ENCODE measurements around the gene FAAP20. TPM values are rescaled to one million over a fixed set of nuclear protein-coding genes. Genes with fewer than 3 reads are reported as not detected.

FAAP20 gene
- total RNA-seq, 2 donors from 2014 or later, result 35.4 to 41.4 TPM

- ATAC-seq (no peak), DNase-seq (no peak)
- intact Hi-C loops (cut with DNase I), result loop anchor here in 1 of 2 donors (2.0 kb wide), 1 partner anchor 41 kb away; no protein-coding TSS in a partner anchor
These were observed 20.8 kb downstream of the FAAP20 start for GRCh38 chr1:2173546-2174347.

- ATAC-seq, result no peak
- intact Hi-C loops (cut with DNase I), result no loop called here
- DNase-seq, result no peak
These were observed 21.9 kb downstream of the FAAP20 start for GRCh38 chr1:2172551-2173146.

GRCh38 chr1:2172012-2172411 is 22.6 kb downstream of the FAAP20 start:
- DNase-seq (no peak), ATAC-seq (no peak)
- intact Hi-C loops (cut with DNase I), result no loop called here

- DNase-seq (no peak), ATAC-seq (no peak)
- intact Hi-C loops (cut with DNase I), result no loop called here
These were observed 24.4 kb downstream of the FAAP20 start for GRCh38 chr1:2170211-2170610.

- DNase-seq, result no peak
- no peak for ATAC-seq
- intact Hi-C loops (cut with DNase I), result no loop called here
These were observed 25.3 kb downstream of the FAAP20 start for GRCh38 chr1:2169200-2169836.

- ATAC-seq, result no peak
- DNase-seq, result no peak
- intact Hi-C loops (cut with DNase I), result no loop called here
These were observed 26.0 kb downstream of the FAAP20 start for GRCh38 chr1:2168535-2168934.

- intact Hi-C loops (cut with DNase I), result no loop called here
- DNase-seq, result no peak
- no peak for ATAC-seq
These were observed 26.5 kb downstream of the FAAP20 start for GRCh38 chr1:2168090-2168489.

- ATAC-seq (no peak), DNase-seq (no peak)
- intact Hi-C loops (cut with DNase I), result no loop called here
These were observed 27.9 kb downstream of the FAAP20 start for GRCh38 chr1:2166695-2167094.

- DNase-seq (no peak), ATAC-seq (no peak)
- intact Hi-C loops (cut with DNase I), result no loop called here
These were observed 28.3 kb downstream of the FAAP20 start for GRCh38 chr1:2166254-2166653.

GRCh38 chr1:2165646-2166045 is 28.9 kb downstream of the FAAP20 start:
- DNase-seq (no peak), ATAC-seq (no peak)
- intact Hi-C loops (cut with DNase I), result no loop called here

- intact Hi-C loops (cut with DNase I), result no loop called here
- ATAC-seq, result no peak
- DNase-seq, result no peak
These were observed 31.4 kb downstream of the FAAP20 start for GRCh38 chr1:2163205-2163604.

- ATAC-seq, result no peak
- intact Hi-C loops (cut with DNase I), result no loop called here
- DNase-seq, result no peak
These were observed 33.9 kb downstream of the FAAP20 start for GRCh38 chr1:2160451-2161300.

- no peak for ATAC-seq
- DNase-seq, result no peak
- intact Hi-C loops (cut with DNase I), result no loop called here
These were observed 35.4 kb downstream of the FAAP20 start for GRCh38 chr1:2159124-2159523.

- DNase-seq (no peak), ATAC-seq (no peak)
- intact Hi-C loops (cut with DNase I), result no loop called here
These were observed 36.3 kb downstream of the FAAP20 start for GRCh38 chr1:2158272-2158671.

- intact Hi-C loops (cut with DNase I), result no loop called here
- ATAC-seq (no peak), DNase-seq (no peak)
These were observed 36.7 kb downstream of the FAAP20 start for GRCh38 chr1:2157856-2158255.

- intact Hi-C loops (cut with DNase I), result no loop called here
- DNase-seq (no peak), ATAC-seq (no peak)
These were observed 37.7 kb downstream of the FAAP20 start for GRCh38 chr1:2156866-2157265.

GRCh38 chr1:2155788-2156187 is 38.8 kb downstream of the FAAP20 start:
- DNase-seq (no peak), ATAC-seq (no peak)
- intact Hi-C loops (cut with DNase I), result no loop called here

GRCh38 chr1:2155147-2155598 is 39.4 kb downstream of the FAAP20 start:
- DNase-seq, result no peak
- intact Hi-C loops (cut with DNase I), result no loop called here
- ATAC-seq, result no peak

- ATAC-seq (no peak), DNase-seq (no peak)
- intact Hi-C loops (cut with DNase I), result no loop called here
These were observed 40.5 kb downstream of the FAAP20 start for GRCh38 chr1:2154022-2154421.

GRCh38 chr1:2152954-2153353 is 41.6 kb downstream of the FAAP20 start:
- DNase-seq, result no peak

More at GRCh38 chr1:2152954-2153353, 41.6 kb downstream of the FAAP20 start:
- intact Hi-C loops (cut with DNase I), result no loop called here
- no peak for ATAC-seq

Data from left cardiac atrium (tissue), 4 donors.